PC-3 (cell line): Measurements from ENCODE around the gene AVEN.

ENCODE experiments used
- CTCF ChIP-seq: fragments of 300-600 bp; sonication (generic); conservative IDR thresholded peaks from 2 replicates; pipeline ENCODE4 v1.5.1; 2017; ENCODE audit warnings: antibody characterized with exemption, low read depth, mild to moderate bottlenecking, low read length
- EZH2 ChIP-seq: fragments of 300-600 bp; sonication (generic); IDR thresholded peaks from one replicate; pipeline ENCODE4 v1.6.1; 2017; ENCODE audit warnings: antibody characterized with exemption, mild to moderate bottlenecking, low read length; ENCODE audit not compliant: unreplicated experiment

GRCh38 chr15:33964665-33965040 lies 74.4 kb downstream of the AVEN start:
- TF ChIP-seq CTCF (no peak), EZH2 (no peak)
